H7 (cell line): ENCODE measurements around the gene DAB2IP. TPM values are rescaled to one million over a fixed set of nuclear protein-coding genes. Genes with fewer than 3 reads are reported as not detected.
"Not testable (repeated sequence)": the region's sequence is repeated elsewhere in the genome, so short reads cannot be mapped to it uniquely, and the experiment has no call there.

Experiments
- DNase-seq: peaks from one replicate; pipeline ENCODE4 v3.0.0; 2012
- H3K27me3 ChIP-seq: 2 replicates; pipeline ENCODE4 v1.6.0; 2011; ENCODE audit warnings: mild to moderate bottlenecking, low read length; ENCODE audit not compliant: control insufficient read depth, insufficient read depth
- H3K36me3 ChIP-seq: replicated peaks from 2 replicates; pipeline ENCODE4 v1.5.1; 2011; ENCODE audit warnings: low read length; ENCODE audit not compliant: control insufficient read depth, insufficient read depth
- H3K4me3 ChIP-seq: 2 replicates; pipeline ENCODE4 v1.5.1; 2011; ENCODE audit warnings: low read depth, mild to moderate bottlenecking, control low read depth, low read length, moderate library complexity; ENCODE audit not compliant: insufficient read depth
- total RNA-seq: library from RNA; depleted of rRNA; stranded (reverse); fragments of >200 nt; shearing (Covaris generic); gene quantifications from 2 replicates; pipeline ENCODE4 v1.2.3, GENCODE V29; 2014

Gene DAB2IP
- total RNA-seq, 1 experiment from 2014 or later = 24.1 TPM

DNA sequence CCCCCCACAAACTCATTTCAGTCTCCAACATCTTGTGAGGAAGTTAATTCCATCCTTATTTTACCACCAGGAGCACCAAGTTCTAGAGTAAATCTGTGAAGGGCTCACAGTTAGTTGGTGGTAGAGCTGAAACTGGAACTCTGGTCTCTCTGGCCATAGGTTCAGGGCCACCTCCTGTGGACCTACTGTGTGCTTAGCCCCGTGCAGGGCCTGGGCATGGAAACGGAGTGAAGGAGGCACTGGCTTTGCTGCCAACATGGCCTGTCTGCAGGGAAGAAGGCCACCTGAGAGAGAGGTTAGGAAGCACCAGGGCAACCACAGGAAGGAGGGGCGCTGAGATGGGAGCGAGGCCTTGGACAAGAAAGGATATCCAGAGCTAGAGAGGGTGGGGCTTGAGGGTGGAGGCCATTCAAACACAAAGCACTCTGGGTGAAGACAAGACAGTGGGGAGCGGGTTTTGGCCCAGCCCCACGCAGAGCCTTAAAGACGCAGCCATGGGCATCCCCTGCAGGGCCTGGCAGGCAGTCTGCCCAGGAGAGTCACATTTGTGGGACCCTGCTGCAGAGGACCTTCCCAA is 16.0 kb upstream of the DAB2IP start:
- H3K4me3 ChIP-seq = no peak overlapping the region
- DNase-seq = no peak
- no peaks in the 10 kb centered on the region for H3K27me3 ChIP-seq
- H3K36me3 ChIP-seq = no peaks in the 10 kb centered on the region

DNA sequence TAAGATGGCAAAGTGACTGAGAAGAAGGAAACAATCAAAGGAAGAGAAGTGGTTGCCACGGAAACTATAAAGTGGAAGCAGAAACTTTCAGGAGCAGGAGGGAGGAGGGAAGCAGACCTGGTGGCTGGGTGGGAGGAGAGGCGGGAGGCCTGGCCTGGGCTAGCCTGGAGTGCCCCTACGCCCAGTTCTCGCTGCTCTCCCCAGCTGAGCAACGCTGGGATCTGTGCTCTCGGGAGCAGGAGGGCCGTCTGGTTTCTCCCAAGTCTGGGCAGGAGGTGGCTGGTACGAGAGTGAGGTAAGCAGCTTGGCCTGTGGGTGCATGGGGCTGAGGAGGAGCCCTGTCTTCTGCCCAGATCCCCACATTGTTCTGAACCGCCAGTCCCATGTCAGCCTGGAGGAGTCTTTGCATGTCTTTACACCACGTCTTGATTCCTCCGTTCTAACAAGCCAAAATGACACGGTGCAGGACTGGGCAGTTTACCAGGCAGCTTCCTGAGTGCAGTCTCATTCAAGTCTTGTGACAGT is 15.0 kb upstream of the DAB2IP start:
- peak; percentile 60 for DNase-seq
- Histone ChIP-seq H3K4me3 (no peak overlapping the region), H3K27me3 (no peaks in the 10 kb centered on the region), H3K36me3 (no peaks in the 10 kb centered on the region)

DNA sequence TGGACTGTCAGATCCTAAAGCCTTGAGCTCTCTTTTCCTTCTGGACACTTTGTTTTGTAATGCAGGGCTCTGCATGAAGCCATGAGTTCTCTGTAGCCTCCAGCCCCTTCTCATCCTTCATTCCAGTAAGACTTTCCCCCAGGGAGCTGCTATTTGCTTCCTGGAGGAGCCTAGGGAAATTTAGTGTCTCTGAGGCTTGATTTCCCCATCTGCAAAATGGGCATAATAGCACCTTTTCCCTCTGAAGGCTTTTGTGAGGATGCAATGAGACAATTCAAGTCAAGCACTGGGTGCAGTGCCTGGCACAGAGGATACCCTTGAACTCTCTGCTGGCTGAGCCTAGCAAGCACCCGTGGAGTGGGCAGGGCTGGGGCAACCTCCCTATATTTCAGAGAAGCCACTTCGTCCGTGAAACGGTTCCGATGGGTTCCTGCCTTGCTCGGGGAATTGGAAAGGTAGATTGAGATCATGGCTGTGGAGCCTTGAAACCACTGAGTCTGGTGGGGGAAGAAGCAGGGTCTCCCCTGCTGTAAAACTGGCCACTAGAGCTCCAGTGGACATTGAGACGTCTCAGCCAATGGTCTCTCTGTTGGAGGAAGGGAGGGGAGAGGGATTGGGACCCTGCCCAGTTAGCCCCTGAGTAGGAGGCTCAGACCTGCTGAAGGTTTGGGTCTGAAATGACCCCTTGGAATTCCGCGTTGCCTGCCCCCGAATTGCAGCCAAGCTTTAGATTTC is 14.3 kb upstream of the DAB2IP start:
- no peak overlapping the region for H3K4me3 ChIP-seq
- no peaks in the 10 kb centered on the region for H3K27me3 ChIP-seq
- no peaks in the 10 kb centered on the region for H3K36me3 ChIP-seq
- no peak for DNase-seq

DNA sequence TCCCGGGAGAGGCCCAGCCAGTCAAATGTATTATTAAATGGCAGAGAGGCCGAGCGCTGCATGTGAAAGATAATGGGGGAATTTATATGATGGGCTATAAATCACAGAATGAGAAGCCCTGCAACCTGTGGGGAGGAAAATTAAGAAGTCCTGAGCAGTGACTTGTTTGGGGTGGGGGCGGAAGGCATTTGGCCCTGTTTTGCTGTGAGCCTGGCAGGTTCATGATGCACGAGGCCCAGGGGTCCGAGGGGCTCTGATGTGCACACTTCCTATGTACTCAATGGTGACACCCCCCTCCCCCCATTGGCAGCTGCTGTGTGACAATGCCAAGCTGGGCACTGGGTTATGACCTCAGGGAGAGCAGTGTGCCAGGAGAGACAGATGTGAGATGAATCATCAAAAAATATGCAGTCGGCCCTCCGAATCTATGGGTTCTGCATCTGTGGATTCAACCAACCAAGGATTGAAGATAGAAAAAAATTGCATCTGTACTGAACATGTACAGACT is 13.7 kb upstream of the DAB2IP start:
- H3K36me3 ChIP-seq = no peaks in the 10 kb centered on the region
- H3K4me3 ChIP-seq = no peak overlapping the region
- no peak for DNase-seq
- H3K27me3 ChIP-seq = no peaks in the 10 kb centered on the region

DNA sequence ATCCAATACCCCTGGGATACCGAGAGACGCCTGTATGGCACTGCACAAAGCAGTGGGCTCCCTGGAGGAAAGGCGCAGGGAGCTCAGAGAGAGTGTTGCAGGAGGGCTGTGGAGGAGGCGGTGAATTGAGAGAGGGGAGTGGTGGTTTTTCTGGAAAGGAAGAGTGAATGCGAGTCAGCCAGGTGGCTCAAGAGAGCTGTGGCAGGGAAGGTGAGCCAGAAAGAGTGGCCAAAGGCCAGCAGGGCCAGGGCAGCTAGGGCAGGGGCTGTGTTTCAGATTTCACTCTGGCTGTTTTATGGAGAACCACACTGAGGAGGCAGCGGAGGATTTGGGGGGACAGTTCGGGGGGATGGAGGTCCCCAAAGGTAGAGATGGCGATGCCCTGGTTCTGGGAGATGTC is 13.0 kb upstream of the DAB2IP start:
- H3K36me3 ChIP-seq = no peaks in the 10 kb centered on the region
- H3K27me3 ChIP-seq = no peaks in the 10 kb centered on the region
- no peak for DNase-seq
- H3K4me3 ChIP-seq = no peak overlapping the region

DNA sequence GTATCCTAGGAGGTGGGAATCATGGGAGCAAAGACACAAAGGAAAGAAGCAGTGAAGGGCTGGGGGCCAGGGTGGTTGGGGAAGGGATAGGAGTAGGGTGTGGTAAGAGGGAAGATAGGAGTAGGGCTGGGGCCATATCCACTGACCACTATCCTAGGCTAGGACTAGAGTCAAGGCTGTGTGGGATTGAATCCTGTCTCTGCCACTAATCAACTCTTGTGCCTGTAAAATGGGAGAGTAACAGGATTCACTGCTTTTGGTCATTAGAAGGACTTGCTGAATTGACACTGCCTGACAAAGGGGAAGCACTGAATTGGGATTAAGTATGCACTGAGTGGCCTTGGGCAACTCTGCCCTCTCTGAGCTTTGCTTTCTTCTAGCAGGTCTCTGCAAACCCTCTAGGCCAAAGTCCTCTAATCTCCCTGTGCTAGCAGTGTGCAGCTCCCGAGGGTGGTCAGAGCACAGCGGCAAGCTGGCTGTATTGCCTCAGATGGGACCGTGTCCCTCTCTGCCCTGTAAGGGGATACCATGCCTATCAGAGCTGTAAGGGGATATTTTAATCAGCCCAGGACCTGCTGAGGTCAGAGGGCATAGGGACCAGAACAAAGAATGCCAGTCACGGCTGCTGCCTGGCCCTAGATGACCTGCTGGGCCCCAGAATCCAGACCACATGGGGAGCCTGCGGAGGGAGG is 12.4 kb upstream of the DAB2IP start:
- no peak for DNase-seq
- Histone ChIP-seq H3K36me3 (no peaks in the 10 kb centered on the region), H3K4me3 (no peak overlapping the region), H3K27me3 (no peaks in the 10 kb centered on the region)

DNA sequence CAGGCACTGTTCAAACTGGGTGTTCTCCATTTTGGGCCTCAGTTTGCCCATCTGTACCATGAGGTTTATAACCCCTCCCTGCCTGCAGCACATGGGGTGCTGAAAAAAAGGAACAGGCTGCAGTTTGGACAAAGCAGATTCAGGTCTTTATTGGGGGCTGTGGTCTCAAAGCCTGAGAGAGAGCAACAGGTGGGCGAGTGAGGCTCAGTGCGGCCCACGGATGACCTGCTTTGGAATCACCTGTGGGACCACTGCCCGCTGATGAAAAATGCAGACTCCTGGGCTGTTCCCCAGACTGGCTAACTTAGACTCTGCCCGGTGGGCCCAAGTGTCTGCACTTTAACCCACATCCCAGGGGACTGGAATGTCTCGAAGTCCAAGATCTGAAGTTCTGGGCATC is 11.8 kb upstream of the DAB2IP start:
- no peak overlapping the region for H3K4me3 ChIP-seq
- no peaks in the 10 kb centered on the region for H3K27me3 ChIP-seq
- DNase-seq = no peak
- H3K36me3 ChIP-seq = no peaks in the 10 kb centered on the region

DNA sequence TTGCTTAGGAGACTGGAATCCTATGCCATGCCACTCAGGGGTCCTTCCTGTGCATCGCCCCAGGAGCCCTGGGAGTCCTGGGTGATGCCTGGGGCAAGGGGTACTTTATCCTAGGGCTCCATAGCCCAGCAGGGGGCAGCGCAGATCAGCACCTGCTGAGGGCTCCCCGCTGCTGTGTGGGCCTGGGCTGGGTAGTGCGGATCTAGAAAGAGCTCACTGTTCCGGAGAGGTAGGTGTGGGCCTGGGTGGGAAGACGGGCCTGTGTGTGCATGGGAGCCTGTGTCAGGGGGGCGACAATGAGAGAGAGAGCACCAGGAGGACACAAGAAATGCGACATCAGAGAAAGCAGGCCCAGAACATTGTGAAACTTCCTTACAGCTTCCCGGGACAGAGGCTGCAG is 11.4 kb upstream of the DAB2IP start:
- Histone ChIP-seq H3K4me3 (no peak overlapping the region), H3K27me3 (no peaks in the 10 kb centered on the region), H3K36me3 (no peaks in the 10 kb centered on the region)
- DNase-seq = peak; percentile 88

DNA sequence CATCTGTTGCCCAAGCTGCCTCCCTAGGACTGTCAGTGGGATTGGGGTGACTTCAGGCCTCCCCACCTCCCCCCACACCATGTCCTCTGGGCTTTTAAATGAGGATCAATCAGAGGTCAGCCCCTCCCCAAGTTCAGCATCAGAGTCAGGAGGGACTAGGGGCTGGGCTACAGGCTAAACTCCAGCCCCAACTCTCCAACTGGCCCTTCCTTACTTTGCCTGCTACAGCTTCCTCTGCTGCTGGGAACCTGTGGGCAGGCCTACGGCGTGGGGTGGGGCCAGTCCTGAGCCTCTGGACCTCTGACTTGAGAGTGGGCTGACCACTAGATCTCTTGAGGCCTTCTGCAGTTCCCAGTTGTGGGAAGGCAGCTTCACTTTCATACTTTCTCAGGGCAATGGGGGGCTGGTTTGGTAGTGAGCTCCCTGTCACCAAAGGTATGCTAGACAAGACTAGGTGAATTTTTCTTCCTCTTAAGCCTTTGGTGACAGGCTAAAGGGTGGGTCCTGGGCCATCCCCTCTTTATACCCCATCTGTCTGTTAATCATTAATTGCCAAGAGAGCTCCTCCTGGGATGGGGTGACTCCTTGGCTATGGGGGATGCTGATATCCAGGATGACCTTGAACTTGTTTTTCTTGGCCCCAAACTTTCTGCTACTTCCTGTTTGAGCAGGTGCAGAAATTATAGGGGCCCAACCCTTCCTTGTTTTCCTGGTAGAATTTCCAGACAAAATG is 10.8 kb upstream of the DAB2IP start:
- Histone ChIP-seq H3K36me3 (no peaks in the 10 kb centered on the region), H3K4me3 (no peak overlapping the region), H3K27me3 (no peaks in the 10 kb centered on the region)
- no peak for DNase-seq

DNA sequence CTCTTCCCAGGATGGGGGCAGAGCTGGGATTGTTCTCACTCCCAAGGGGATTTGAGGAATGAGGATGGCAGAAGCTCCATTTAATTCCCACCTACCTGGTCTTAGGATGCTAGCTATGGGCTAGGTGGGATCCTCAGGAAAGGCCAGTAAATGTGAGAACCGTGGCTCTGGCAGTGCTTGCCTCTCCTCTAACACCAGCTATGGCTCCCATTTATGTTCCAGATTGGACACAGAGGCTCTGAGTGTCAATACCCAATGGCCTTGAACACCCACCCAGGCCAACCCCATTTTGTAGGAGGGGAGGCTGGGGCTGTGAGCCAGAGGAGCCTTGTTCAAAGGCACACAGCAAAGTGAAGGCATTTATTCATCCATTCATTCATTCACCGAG is 10.2 kb upstream of the DAB2IP start:
- no peaks in the 10 kb centered on the region for H3K27me3 ChIP-seq
- no peak overlapping the region for H3K4me3 ChIP-seq
- H3K36me3 ChIP-seq = no peaks in the 10 kb centered on the region
- no peak for DNase-seq

DNA sequence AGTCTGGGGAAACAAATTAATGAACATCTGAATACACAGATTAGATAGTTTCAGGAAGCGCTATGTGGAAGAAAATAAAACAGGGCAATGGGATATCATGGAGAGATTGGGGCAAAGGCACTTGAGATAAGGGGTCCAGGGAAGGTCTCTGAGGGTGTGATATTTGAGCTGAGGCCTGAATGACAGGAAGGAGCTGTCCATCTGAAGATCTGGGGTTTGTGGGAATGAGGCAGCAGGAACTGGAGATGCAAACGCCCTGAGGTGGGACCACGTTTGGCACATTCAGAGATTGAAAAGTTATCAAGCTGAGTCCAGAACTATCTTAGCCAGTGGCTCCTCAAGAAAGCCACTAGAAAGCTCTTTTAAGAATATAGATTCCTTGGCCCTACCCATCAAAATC is 8.7 kb upstream of the DAB2IP start:
- DNase-seq = no peak
- Histone ChIP-seq H3K27me3 (no peaks in the 10 kb centered on the region), H3K36me3 (no peaks in the 10 kb centered on the region), H3K4me3 (no peak overlapping the region)

DNA sequence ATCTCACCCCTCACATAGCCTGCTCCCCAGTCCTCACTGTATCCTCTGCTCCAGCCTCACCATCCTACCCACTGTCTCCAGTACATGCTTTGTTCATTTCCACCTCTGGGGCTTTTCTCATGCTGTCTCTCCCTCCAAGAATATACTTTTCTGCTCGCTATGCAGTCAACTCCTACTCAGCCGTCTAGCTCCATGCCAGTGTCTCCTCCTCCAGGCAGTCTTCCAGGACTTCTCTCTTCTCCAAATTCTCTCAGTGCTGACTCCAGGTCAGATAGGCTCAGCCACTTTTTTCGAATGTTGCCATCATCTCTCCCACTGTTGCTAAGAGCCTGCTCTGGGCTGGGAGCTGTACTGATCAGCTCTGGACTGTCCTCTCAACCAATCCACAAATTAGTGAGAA is 8.0 kb upstream of the DAB2IP start:
- no peak for DNase-seq
- H3K4me3 ChIP-seq = no peak overlapping the region
- no peaks in the 10 kb centered on the region for H3K36me3 ChIP-seq
- H3K27me3 ChIP-seq = no peaks in the 10 kb centered on the region

DNA sequence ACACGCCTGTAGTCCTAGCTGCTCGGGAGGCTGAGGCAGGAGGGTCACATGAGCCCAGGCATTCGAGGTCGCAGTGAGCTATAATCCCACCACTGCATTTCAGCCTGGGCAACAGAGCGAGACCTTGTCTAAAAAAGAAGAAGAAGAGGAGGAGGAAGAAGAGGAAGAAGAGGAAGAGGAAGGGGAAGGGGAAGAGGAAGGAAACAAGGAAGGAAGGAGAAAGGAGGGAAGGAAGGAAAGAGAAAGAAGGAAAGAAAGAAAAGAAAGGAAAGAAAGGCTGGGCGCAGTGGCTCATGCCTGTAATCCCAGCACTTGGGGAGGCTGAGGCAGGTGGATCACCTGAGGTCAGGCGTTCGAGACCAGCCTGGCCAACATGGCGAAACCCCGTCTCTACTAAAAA is 7.4 kb upstream of the DAB2IP start:
- H3K27me3 ChIP-seq, DNase-seq, H3K4me3 ChIP-seq, H3K36me3 ChIP-seq: not testable (repeated sequence)

DNA sequence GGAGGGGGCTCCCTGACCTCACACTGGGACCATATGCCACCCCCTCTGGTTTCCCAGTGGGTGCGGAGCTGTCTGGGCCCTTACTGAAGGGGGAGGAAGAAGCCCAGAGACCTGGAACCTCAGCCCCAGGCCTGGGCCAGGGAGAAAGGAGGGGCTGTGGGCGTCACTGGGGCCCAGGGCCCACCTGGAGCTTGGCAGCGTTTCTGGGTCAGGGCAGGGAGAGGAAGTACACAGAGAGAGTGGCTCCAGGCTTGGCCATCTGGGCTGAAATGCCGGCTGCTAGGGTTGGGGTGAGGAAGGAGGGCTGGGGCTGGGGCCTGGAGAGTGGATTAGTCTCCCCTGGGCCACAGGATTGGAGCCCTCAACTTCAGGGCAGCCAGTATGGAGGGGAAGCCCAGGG is 6.4 kb upstream of the DAB2IP start:
- Histone ChIP-seq H3K27me3 (no peaks in the 10 kb centered on the region), H3K4me3 (no peak overlapping the region), H3K36me3 (no peaks in the 10 kb centered on the region)
- DNase-seq = no peak
